GM12878 (cell line): ENCODE measurements around the gene EPB41L2. TPM values are rescaled to one million over a fixed set of nuclear protein-coding genes. Genes with fewer than 3 reads are reported as not detected.

Experiments used
- BACH1 ChIP-seq: fragments of 450-650 bp; IDR thresholded peaks from 2 replicates; pipeline ENCODE4 v1.6.1; 2017; ENCODE audit warnings: mild to moderate bottlenecking, borderline replicate concordance
- CBFB ChIP-seq: IDR thresholded peaks from 2 replicates; pipeline ENCODE4 v1.6.1; 2016; ENCODE audit warnings: antibody characterized with exemption, low read depth
- CREB1 ChIP-seq: IDR thresholded peaks from 2 replicates; pipeline ENCODE4 v1.6.1; 2012; ENCODE audit warnings: low read depth, mild to moderate bottlenecking, inconsistent platforms
- EGR1 ChIP-seq, 2 experiments: IDR thresholded peaks; 1 replicate in 1 of 2; 2 replicates in 1 of 2; pipeline ENCODE4 v1.6.1; 2011 to 2012; ENCODE audit warnings: low read depth in 2 of 2, low read length in 2 of 2, borderline replicate concordance in 1 of 2, mild to moderate bottlenecking in 1 of 2, moderate library complexity in 1 of 2
- ETV6 ChIP-seq, 2 experiments: fragments of 450-650 bp in 1 of 2; IDR thresholded peaks in 1 of 2; conservative IDR thresholded peaks in 1 of 2; 2 replicates each; pipeline ENCODE4 v1.6.1; 2014; ENCODE audit warnings: antibody characterized with exemption in 1 of 2, borderline replicate concordance in 1 of 2, low read depth in 1 of 2, mild to moderate bottlenecking in 1 of 2, moderate library complexity in 1 of 2
- IKZF2 ChIP-seq, 2 experiments: fragments of 450-650 bp; IDR thresholded peaks; 2 replicates each; pipeline ENCODE4 v1.6.1; 2017; ENCODE audit warnings: mild to moderate bottlenecking in 2 of 2, moderate library complexity in 2 of 2
- JUND ChIP-seq: IDR thresholded peaks from 2 replicates; pipeline ENCODE4 v1.6.1; 2012; ENCODE audit warnings: low read depth, mild to moderate bottlenecking, low read length, improper control_type of control experiment, moderate library complexity
- POLR2A ChIP-seq: IDR thresholded peaks from 2 replicates; pipeline ENCODE4 v1.6.1; 2011; ENCODE audit warnings: low read depth, mild to moderate bottlenecking, low read length
- SIN3A ChIP-seq: IDR thresholded peaks from 2 replicates; pipeline ENCODE4 v1.6.1; 2012; ENCODE audit warnings: low read depth, low read length, improper control_type of control experiment
- TAF1 ChIP-seq: IDR thresholded peaks from 2 replicates; pipeline ENCODE4 v1.6.1; 2011; ENCODE audit warnings: mild to moderate bottlenecking, low read depth, low read length, borderline replicate concordance
- TCF12 ChIP-seq: IDR thresholded peaks from 2 replicates; pipeline ENCODE4 v1.6.1; 2011; ENCODE audit warnings: low read depth, mild to moderate bottlenecking, low read length
- TCF3 ChIP-seq: IDR thresholded peaks from 2 replicates; pipeline ENCODE4 v1.6.1; 2012; ENCODE audit warnings: low read depth, mild to moderate bottlenecking, low read length, borderline replicate concordance; ENCODE audit not compliant: insufficient read depth
- polyA plus RNA-seq, 11 experiments: library from polyadenylated mRNA; depleted of rRNA in 4 of 11; unstranded in 6 of 11; stranded (reverse) in 5 of 11; fragments of >200 nt; fragmentation: Nextera tagmentation in 4 of 11; fragmentation: Illumina TruSeq in 1 of 11; extraction: Ambion mirVana in 4 of 11; extraction: Trizol in 1 of 11; gene quantifications; 1 replicate in 1 of 11; 2 replicates in 10 of 11; pipeline versions ENCODE4 v1.2.1 to v1.2.3, GENCODE V29; 2011 to 2016; ENCODE audit warnings: inconsistent platforms in 2 of 11, missing spikeins in 2 of 11, low read depth in 1 of 11
- total RNA-seq, 4 experiments: library from RNA; depleted of rRNA in 3 of 4; stranded (reverse); fragments of >200 nt in 3 of 4; fragmentation: Illumina TruSeq in 1 of 4; extraction: Trizol in 1 of 4; gene quantifications; 2 replicates each; pipeline versions ENCODE4 v1.2.1 to v1.2.3, GENCODE V29; 2013 to 2021
- TF ChIP-seq, protein P1 (sequence below): IDR thresholded peaks from 2 replicates; pipeline ENCODE4 v1.6.1; 2011; ENCODE audit warnings: borderline replicate concordance, low read depth, mild to moderate bottlenecking, moderate library complexity, low read length; ENCODE audit not compliant: insufficient read depth, poor library complexity, severe bottlenecking
- TF ChIP-seq, protein P2 (sequence below): fragments of 450-650 bp; IDR thresholded peaks from 2 replicates; pipeline ENCODE4 v1.6.1; 2017; ENCODE audit warnings: low read depth, mild to moderate bottlenecking, moderate library complexity
- TF ChIP-seq, protein P3 (sequence below): IDR thresholded peaks from 2 replicates; pipeline ENCODE4 v1.6.1; 2012; ENCODE audit warnings: improper control_type of control experiment, low read depth, low read length; ENCODE audit not compliant: insufficient replicate concordance
- TF ChIP-seq, protein P4 (sequence below): IDR thresholded peaks from 2 replicates; pipeline ENCODE4 v1.6.1; 2012; ENCODE audit warnings: mild to moderate bottlenecking, low read depth, low read length

Gene EPB41L2
- total and polyA plus RNA-seq, 10 of the 15 experiments (the other 5 are each of a cell fraction or from before 2014, with no cell fraction given) = 7.4 to 41.6 (median 19.0) TPM

DNA sequence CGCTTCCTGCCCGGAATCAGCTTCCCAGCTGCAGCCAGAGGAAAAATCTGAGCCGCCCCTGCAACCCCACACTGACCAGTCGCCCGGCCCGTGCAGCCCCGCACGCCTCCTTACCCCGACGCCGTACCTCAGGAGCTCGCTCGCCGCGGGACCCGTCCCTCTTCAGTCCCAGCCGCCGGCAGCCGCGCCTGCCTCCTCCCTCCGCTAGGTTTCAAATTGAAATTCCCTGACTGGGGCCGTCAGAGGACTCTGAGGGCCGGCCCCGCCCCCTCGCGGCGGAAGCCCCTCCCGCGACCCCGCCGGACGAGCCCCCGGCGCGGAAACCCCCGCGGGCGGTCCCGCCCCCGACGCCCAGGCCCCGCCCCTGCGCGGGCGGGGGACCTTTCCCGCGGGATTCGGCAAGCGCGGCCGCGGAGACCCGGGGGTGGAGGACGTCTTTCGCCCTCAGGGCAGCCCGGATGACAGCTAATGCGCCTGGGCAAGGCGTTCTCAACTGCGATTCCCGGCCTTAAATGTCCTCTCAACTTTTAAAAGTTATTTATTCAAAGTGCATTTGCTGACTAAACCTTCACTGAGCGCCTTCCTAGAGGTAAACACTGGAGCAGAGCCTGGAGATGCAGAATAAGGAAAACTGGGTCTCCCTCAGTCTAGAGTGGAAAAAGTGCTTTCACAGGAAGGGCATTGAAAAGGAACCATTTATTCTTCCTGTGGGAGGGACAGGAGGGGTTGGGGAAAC lies at the start of gene EPB41L2 (continued):
- TF ChIP-seq ETV6 (conservative IDR thresholded peaks at IDR 0.05 in 1 of 2, IDR thresholded peaks at IDR 0.05 in 1 of 2; ENCODE audit: borderline replicate concordance in 1 of 2, low read depth in 1 of 2) (no peak), SIN3A (peak; percentile 51; the same call in 1 of the 2 replicates), POLR2A (peak; percentile 92), EGR1 (IDR thresholded peaks at IDR 0.05; ENCODE audit: borderline replicate concordance in 1 of 2, low read depth in 2 of 2, low read length in 2 of 2) (peak in 1 of 2 experiments; percentile 87; a peak in 2 of 3 replicates), IKZF2 (IDR thresholded peaks at IDR 0.05) (peak in 1 of 2 experiments; percentile 7; a peak in 1 of 4 replicates), CBFB (no peak), CREB1 (peak; percentile 11; the same call in 1 of the 2 replicates), BACH1 (0 out of 2 replicates have a peak, but pooled peaks have one; percentile 35), TCF12 (peak; percentile 12; the same call in 1 of the 2 replicates), JUND (no peak), TCF3 (peak; percentile 53; the same call in 1 of the 2 replicates), TAF1 (peak; percentile 82)
- TF ChIP-seq, protein P1, sequence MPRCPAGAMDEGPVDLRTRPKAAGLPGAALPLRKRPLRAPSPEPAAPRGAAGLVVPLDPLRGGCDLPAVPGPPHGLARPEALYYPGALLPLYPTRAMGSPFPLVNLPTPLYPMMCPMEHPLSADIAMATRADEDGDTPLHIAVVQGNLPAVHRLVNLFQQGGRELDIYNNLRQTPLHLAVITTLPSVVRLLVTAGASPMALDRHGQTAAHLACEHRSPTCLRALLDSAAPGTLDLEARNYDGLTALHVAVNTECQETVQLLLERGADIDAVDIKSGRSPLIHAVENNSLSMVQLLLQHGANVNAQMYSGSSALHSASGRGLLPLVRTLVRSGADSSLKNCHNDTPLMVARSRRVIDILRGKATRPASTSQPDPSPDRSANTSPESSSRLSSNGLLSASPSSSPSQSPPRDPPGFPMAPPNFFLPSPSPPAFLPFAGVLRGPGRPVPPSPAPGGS = peak; percentile 10
- TF ChIP-seq, protein P2, sequence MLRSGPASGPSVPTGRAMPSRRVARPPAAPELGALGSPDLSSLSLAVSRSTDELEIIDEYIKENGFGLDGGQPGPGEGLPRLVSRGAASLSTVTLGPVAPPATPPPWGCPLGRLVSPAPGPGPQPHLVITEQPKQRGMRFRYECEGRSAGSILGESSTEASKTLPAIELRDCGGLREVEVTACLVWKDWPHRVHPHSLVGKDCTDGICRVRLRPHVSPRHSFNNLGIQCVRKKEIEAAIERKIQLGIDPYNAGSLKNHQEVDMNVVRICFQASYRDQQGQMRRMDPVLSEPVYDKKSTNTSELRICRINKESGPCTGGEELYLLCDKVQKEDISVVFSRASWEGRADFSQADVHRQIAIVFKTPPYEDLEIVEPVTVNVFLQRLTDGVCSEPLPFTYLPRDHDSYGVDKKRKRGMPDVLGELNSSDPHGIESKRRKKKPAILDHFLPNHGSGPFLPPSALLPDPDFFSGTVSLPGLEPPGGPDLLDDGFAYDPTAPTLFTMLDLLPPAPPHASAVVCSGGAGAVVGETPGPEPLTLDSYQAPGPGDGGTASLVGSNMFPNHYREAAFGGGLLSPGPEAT = peak; percentile 86; the same call in 1 of the 2 replicates
- TF ChIP-seq, protein P3, sequence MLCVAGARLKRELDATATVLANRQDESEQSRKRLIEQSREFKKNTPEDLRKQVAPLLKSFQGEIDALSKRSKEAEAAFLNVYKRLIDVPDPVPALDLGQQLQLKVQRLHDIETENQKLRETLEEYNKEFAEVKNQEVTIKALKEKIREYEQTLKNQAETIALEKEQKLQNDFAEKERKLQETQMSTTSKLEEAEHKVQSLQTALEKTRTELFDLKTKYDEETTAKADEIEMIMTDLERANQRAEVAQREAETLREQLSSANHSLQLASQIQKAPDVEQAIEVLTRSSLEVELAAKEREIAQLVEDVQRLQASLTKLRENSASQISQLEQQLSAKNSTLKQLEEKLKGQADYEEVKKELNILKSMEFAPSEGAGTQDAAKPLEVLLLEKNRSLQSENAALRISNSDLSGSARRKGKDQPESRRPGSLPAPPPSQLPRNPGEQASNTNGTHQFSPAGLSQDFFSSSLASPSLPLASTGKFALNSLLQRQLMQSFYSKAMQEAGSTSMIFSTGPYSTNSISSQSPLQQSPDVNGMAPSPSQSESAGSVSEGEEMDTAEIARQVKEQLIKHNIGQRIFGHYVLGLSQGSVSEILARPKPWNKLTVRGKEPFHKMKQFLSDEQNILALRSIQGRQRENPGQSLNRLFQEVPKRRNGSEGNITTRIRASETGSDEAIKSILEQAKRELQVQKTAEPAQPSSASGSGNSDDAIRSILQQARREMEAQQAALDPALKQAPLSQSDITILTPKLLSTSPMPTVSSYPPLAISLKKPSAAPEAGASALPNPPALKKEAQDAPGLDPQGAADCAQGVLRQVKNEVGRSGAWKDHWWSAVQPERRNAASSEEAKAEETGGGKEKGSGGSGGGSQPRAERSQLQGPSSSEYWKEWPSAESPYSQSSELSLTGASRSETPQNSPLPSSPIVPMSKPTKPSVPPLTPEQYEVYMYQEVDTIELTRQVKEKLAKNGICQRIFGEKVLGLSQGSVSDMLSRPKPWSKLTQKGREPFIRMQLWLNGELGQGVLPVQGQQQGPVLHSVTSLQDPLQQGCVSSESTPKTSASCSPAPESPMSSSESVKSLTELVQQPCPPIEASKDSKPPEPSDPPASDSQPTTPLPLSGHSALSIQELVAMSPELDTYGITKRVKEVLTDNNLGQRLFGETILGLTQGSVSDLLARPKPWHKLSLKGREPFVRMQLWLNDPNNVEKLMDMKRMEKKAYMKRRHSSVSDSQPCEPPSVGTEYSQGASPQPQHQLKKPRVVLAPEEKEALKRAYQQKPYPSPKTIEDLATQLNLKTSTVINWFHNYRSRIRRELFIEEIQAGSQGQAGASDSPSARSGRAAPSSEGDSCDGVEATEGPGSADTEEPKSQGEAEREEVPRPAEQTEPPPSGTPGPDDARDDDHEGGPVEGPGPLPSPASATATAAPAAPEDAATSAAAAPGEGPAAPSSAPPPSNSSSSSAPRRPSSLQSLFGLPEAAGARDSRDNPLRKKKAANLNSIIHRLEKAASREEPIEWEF = peak; percentile 43
- TF ChIP-seq, protein P4, sequence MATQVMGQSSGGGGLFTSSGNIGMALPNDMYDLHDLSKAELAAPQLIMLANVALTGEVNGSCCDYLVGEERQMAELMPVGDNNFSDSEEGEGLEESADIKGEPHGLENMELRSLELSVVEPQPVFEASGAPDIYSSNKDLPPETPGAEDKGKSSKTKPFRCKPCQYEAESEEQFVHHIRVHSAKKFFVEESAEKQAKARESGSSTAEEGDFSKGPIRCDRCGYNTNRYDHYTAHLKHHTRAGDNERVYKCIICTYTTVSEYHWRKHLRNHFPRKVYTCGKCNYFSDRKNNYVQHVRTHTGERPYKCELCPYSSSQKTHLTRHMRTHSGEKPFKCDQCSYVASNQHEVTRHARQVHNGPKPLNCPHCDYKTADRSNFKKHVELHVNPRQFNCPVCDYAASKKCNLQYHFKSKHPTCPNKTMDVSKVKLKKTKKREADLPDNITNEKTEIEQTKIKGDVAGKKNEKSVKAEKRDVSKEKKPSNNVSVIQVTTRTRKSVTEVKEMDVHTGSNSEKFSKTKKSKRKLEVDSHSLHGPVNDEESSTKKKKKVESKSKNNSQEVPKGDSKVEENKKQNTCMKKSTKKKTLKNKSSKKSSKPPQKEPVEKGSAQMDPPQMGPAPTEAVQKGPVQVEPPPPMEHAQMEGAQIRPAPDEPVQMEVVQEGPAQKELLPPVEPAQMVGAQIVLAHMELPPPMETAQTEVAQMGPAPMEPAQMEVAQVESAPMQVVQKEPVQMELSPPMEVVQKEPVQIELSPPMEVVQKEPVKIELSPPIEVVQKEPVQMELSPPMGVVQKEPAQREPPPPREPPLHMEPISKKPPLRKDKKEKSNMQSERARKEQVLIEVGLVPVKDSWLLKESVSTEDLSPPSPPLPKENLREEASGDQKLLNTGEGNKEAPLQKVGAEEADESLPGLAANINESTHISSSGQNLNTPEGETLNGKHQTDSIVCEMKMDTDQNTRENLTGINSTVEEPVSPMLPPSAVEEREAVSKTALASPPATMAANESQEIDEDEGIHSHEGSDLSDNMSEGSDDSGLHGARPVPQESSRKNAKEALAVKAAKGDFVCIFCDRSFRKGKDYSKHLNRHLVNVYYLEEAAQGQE = no peak
